Measurements from ENCODE around the gene PACSIN1.

PACSIN1 gene

GRCh38 chr6:34547701-34548644 lies 82.1 kb downstream of the PACSIN1 start:
- DNase-seq: no peak

GRCh38 chr6:34549026-34549803 lies 83.3 kb downstream of the PACSIN1 start:
- no peak for DNase-seq

GRCh38 chr6:34549804-34550202 lies 83.9 kb downstream of the PACSIN1 start:
- no peak for DNase-seq

- DNase-seq: no peak
These were observed 85.8 kb downstream of the PACSIN1 start for GRCh38 chr6:34551720-34552119.

GRCh38 chr6:34552620-34553019 lies 86.7 kb downstream of the PACSIN1 start:
- DNase-seq: no peak

- no peak for DNase-seq
These were observed 87.3 kb downstream of the PACSIN1 start for GRCh38 chr6:34553146-34553545.

- no peak for DNase-seq
These were observed 87.9 kb downstream of the PACSIN1 start for GRCh38 chr6:34553750-34554149.

- no peak for DNase-seq
These were observed 88.6 kb downstream of the PACSIN1 start for GRCh38 chr6:34554291-34555006.

- no peak for DNase-seq
These were observed 89.1 kb downstream of the PACSIN1 start for GRCh38 chr6:34555007-34555322.

- DNase-seq: no peak
These were observed 89.5 kb downstream of the PACSIN1 start for GRCh38 chr6:34555328-34555727.

GRCh38 chr6:34556031-34556471 lies 90.2 kb downstream of the PACSIN1 start, which contains the start of gene SPDEF:
Gene SPDEF, minus strand, starts transcription at chr6:34556329. Its CDS starts 11,874 bp downstream, at chr6:34544455.
- DNase-seq: no peak

- DNase-seq: no peak
These were observed 90.6 kb downstream of the PACSIN1 start for GRCh38 chr6:34556493-34556892.

GRCh38 chr6:34557228-34557627 lies 91.4 kb downstream of the PACSIN1 start:
- DNase-seq: no peak

- DNase-seq: no peak
These were observed 92.4 kb downstream of the PACSIN1 start for GRCh38 chr6:34558172-34558714.

GRCh38 chr6:34559651-34560365 lies 93.9 kb downstream of the PACSIN1 start:
- DNase-seq: no peak

GRCh38 chr6:34560366-34561226 lies 94.7 kb downstream of the PACSIN1 start:
- no peak for DNase-seq

- DNase-seq: no peak
These were observed 95.3 kb downstream of the PACSIN1 start for GRCh38 chr6:34561227-34561530.

GRCh38 chr6:34562350-34562749 lies 96.5 kb downstream of the PACSIN1 start:
- DNase-seq: no peak

- DNase-seq: no peak
These were observed 97.1 kb downstream of the PACSIN1 start for GRCh38 chr6:34562861-34563512.

GRCh38 chr6:34563513-34563870 lies 97.6 kb downstream of the PACSIN1 start:
- no peak for DNase-seq

- DNase-seq: no peak
These were observed 98.3 kb downstream of the PACSIN1 start for GRCh38 chr6:34564181-34564580.

Data from GF-D8 (cell line).